Neural progenitor cell (in vitro differentiated cells): ENCODE measurements around the gene EGFLAM. TPM values are rescaled to one million over a fixed set of nuclear protein-coding genes. Genes with fewer than 3 reads are reported as not detected.

Experiments used
- DNase-seq: peaks from one replicate; pipeline ENCODE4 v3.0.0-alpha.2; 2016; ENCODE audit warnings: low spot score
- H2AFZ ChIP-seq: fragments of 200-600 bp; sonication (generic); replicated peaks from 2 replicates; pipeline ENCODE4 v1.6.1; 2016; ENCODE audit warnings: antibody characterized with exemption
- H3F3A ChIP-seq: fragments of 200-600 bp; sonication (generic); 2 replicates; pipeline ENCODE4 v1.6.1; 2016; ENCODE audit warnings: antibody characterized with exemption, low read depth
- H3K27ac ChIP-seq: fragments of 200-600 bp; sonication (generic); 2 replicates; pipeline ENCODE4 v1.5.1; 2016; ENCODE audit warnings: mild to moderate bottlenecking
- H3K27me3 ChIP-seq: fragments of 200-600 bp; sonication (generic); 2 replicates; pipeline ENCODE4 v1.6.1; 2016; ENCODE audit warnings: mild to moderate bottlenecking, moderate library complexity
- H3K36me3 ChIP-seq: fragments of 200-600 bp; sonication (generic); 2 replicates; pipeline ENCODE4 v1.5.1; 2016
- H3K4me1 ChIP-seq: fragments of 200-600 bp; sonication (generic); 2 replicates; pipeline ENCODE4 v1.6.1; 2016; ENCODE audit warnings: mixed run types
- H3K4me2 ChIP-seq: fragments of 200-600 bp; sonication (generic); 2 replicates; pipeline ENCODE4 v1.6.1; 2016
- H3K4me3 ChIP-seq: fragments of 200-600 bp; sonication (generic); 2 replicates; pipeline ENCODE4 v1.5.1; 2016
- H3K79me2 ChIP-seq: fragments of 200-600 bp; sonication (generic); 2 replicates; pipeline ENCODE4 v1.6.1; 2016; ENCODE audit warnings: low read depth
- H3K9ac ChIP-seq: fragments of 200-600 bp; sonication (generic); 2 replicates; pipeline ENCODE4 v1.6.1; 2016
- H3K9me3 ChIP-seq: fragments of 200-600 bp; sonication (generic); 2 replicates; pipeline ENCODE4 v1.5.1; 2016; ENCODE audit warnings: low read depth
- H4K20me1 ChIP-seq: fragments of 200-600 bp; sonication (generic); 2 replicates; pipeline ENCODE4 v1.6.1; 2016; ENCODE audit warnings: low read depth
- H3K27ac Mint-ChIP-seq: 3 replicates; pipeline ENCODE4 v1.8.0; 2021; ENCODE audit warnings: mixed read lengths
- H3K27me3 Mint-ChIP-seq: 2 replicates; pipeline ENCODE4 v1.8.0; 2022; ENCODE audit warnings: low read depth, mild to moderate bottlenecking, inconsistent platforms, moderate library complexity, mixed read lengths; ENCODE audit not compliant: insufficient read depth
- H3K36me3 Mint-ChIP-seq: 3 replicates; pipeline ENCODE4 v1.8.0; 2021; ENCODE audit warnings: mixed read lengths
- H3K4me1 Mint-ChIP-seq: 3 replicates; pipeline ENCODE4 v1.8.0; 2021; ENCODE audit warnings: mixed read lengths
- H3K4me3 Mint-ChIP-seq: 3 replicates; pipeline ENCODE4 v1.8.0; 2021; ENCODE audit warnings: mild to moderate bottlenecking, moderate library complexity, mixed read lengths
- H3K9me3 Mint-ChIP-seq: 3 replicates; pipeline ENCODE4 v1.8.0; 2020; ENCODE audit warnings: mixed read lengths
- EZH2 ChIP-seq: fragments of 200-600 bp; sonication (generic); IDR thresholded peaks from 2 replicates; pipeline ENCODE4 v1.6.1; 2017; ENCODE audit warnings: antibody characterized with exemption, mild to moderate bottlenecking, moderate library complexity
- EZH2phosphoT487 ChIP-seq: fragments of 200-600 bp; sonication (generic); IDR thresholded peaks from 2 replicates; pipeline ENCODE4 v1.6.1; 2017; ENCODE audit warnings: antibody characterized with exemption
- total RNA-seq: library from RNA; depleted of rRNA; stranded (reverse); fragments of >200 nt; gene quantifications from 2 replicates; pipeline ENCODE4 v1.2.3, GENCODE V29; 2015; ENCODE audit warnings: low replicate concordance
- TF ChIP-seq, protein P1 (sequence below): fragments of 200-600 bp; sonication (generic); IDR thresholded peaks from 2 replicates; pipeline ENCODE4 v1.5.1; 2017; ENCODE audit warnings: antibody characterized with exemption, mild to moderate bottlenecking

Gene EGFLAM
- total RNA-seq, 1 donor from 2014 or later = 0.69 TPM

DNA sequence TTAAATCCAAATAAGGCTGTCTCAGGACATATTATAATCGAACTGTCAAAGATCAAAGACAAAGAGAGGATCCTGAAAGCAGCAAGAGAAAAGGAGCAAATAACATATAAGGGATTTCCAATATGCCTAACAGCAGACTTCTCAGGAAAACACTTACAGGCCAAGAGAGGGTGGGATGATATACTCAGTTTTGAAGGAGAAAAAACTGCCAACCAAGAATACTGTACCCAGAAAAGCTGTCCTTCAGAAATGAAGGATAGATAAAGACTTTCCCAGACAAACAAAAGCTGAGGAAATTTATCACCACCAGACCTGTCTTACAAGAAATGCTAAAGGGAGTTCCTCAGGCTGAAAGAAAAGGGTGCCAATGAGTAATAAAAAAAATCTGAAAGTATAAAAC is 16.0 kb downstream of the EGFLAM start:
- Histone ChIP-seq H3K4me3 (no peak overlapping the region), H4K20me1 (no peaks in the 10 kb centered on the region), H3K4me1 (no peaks in the 10 kb centered on the region), H3K36me3 (peaks cover 4% of the 10 kb centered on the region), H3F3A (no peaks in the 10 kb centered on the region), H3K4me2 (no peak overlapping the region), H3K27ac (no peak overlapping the region), H3K9me3 (peaks cover 12% of the 10 kb centered on the region), H3K9ac (no peak overlapping the region), H2AFZ (no peak overlapping the region), H3K27me3 (no peaks in the 10 kb centered on the region), H3K79me2 (no peaks in the 10 kb centered on the region)
- no peak for TF ChIP-seq EZH2phosphoT487
- no peak for TF ChIP-seq EZH2
- TF ChIP-seq, protein P1, sequence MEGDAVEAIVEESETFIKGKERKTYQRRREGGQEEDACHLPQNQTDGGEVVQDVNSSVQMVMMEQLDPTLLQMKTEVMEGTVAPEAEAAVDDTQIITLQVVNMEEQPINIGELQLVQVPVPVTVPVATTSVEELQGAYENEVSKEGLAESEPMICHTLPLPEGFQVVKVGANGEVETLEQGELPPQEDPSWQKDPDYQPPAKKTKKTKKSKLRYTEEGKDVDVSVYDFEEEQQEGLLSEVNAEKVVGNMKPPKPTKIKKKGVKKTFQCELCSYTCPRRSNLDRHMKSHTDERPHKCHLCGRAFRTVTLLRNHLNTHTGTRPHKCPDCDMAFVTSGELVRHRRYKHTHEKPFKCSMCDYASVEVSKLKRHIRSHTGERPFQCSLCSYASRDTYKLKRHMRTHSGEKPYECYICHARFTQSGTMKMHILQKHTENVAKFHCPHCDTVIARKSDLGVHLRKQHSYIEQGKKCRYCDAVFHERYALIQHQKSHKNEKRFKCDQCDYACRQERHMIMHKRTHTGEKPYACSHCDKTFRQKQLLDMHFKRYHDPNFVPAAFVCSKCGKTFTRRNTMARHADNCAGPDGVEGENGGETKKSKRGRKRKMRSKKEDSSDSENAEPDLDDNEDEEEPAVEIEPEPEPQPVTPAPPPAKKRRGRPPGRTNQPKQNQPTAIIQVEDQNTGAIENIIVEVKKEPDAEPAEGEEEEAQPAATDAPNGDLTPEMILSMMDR = no peak
- Mint-ChIP-seq H3K27me3 (no peaks in the 10 kb centered on the region), H3K4me3 (no peak overlapping the region), H3K36me3 (no peaks in the 10 kb centered on the region), H3K27ac (no peak overlapping the region), H3K9me3 (peaks cover 24% of the 10 kb centered on the region), H3K4me1 (no peaks in the 10 kb centered on the region)
- DNase-seq = no peak

DNA sequence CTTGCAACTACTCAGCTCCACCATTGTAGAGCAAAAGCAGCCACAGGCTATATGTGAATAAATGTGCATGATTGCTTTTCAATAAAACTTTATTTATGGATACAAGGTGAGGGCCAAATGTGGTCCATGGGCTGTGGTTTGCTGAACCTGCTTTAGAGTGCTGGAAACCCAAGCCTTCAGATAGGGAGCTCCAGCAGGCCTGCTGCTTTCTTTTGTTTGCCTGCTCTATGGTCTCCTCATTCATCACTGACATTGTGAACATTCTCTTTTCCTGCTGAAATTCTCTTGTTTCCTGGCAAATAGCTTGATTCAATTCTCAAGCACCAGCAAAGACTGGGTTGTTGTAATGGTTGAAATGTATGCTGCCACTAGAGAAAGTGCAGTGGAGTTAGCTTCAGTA is 26.0 kb downstream of the EGFLAM start:
- no peak overlapping the region for H3K27ac ChIP-seq
- H3K4me1 ChIP-seq = peaks cover 10% of the 10 kb centered on the region
- H3K4me1 Mint-ChIP-seq = no peaks in the 10 kb centered on the region
- peak overlapping the region; percentile 5 for H3K4me2 ChIP-seq
- peak; percentile 11 for DNase-seq
- no peak overlapping the region for H3K27ac Mint-ChIP-seq
- H3K4me3 ChIP-seq = no peak overlapping the region
- H3K36me3 Mint-ChIP-seq = no peaks in the 10 kb centered on the region
- H3K27me3 ChIP-seq = no peaks in the 10 kb centered on the region
- H3K9me3 Mint-ChIP-seq = no peaks in the 10 kb centered on the region
- H2AFZ ChIP-seq = no peak overlapping the region
- no peaks in the 10 kb centered on the region for H3K79me2 ChIP-seq
- no peaks in the 10 kb centered on the region for H3K36me3 ChIP-seq
- no peaks in the 10 kb centered on the region for H3F3A ChIP-seq
- H3K9ac ChIP-seq = no peak overlapping the region
- no peaks in the 10 kb centered on the region for H3K27me3 Mint-ChIP-seq
- no peaks in the 10 kb centered on the region for H3K9me3 ChIP-seq
- no peak for TF ChIP-seq EZH2
- H3K4me3 Mint-ChIP-seq = no peak overlapping the region
- no peaks in the 10 kb centered on the region for H4K20me1 ChIP-seq

DNA sequence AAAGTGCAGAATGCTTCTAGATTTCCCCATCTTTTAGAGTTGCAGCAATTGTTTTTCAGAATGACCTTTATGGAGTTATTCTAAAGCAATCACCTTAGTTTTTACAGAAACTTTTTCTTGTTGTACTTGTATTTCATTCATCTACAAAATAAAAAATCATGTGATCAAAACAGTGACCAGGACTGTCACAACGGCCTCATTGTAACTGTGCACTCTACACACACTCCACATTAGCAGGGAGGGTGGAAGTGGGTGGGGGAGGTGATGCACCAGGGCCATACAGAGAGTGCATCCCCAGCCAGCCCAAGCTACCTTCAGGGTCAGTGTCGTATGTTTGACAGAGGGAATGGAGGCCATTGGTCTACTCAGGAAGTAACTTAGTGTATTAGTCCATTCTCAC is 26.9 kb downstream of the EGFLAM start:
- Mint-ChIP-seq H3K9me3 (no peaks in the 10 kb centered on the region), H3K27me3 (no peaks in the 10 kb centered on the region), H3K36me3 (no peaks in the 10 kb centered on the region), H3K4me1 (no peaks in the 10 kb centered on the region), H3K4me3 (no peak overlapping the region), H3K27ac (no peak overlapping the region)
- no peak overlapping the region for H3K9ac ChIP-seq
- H3F3A ChIP-seq = no peaks in the 10 kb centered on the region
- no peaks in the 10 kb centered on the region for H3K9me3 ChIP-seq
- no peak overlapping the region for H3K27ac ChIP-seq
- TF ChIP-seq, protein P1 = no peak
- TF ChIP-seq EZH2 (no peak), EZH2phosphoT487 (no peak)
- no peaks in the 10 kb centered on the region for H3K36me3 ChIP-seq
- no peak overlapping the region for H2AFZ ChIP-seq
- H4K20me1 ChIP-seq = no peaks in the 10 kb centered on the region
- no peaks in the 10 kb centered on the region for H3K27me3 ChIP-seq
- H3K4me2 ChIP-seq = no peak overlapping the region
- no peaks in the 10 kb centered on the region for H3K79me2 ChIP-seq
- H3K4me3 ChIP-seq = no peak overlapping the region
- DNase-seq = no peak
- peaks cover 10% of the 10 kb centered on the region for H3K4me1 ChIP-seq

DNA sequence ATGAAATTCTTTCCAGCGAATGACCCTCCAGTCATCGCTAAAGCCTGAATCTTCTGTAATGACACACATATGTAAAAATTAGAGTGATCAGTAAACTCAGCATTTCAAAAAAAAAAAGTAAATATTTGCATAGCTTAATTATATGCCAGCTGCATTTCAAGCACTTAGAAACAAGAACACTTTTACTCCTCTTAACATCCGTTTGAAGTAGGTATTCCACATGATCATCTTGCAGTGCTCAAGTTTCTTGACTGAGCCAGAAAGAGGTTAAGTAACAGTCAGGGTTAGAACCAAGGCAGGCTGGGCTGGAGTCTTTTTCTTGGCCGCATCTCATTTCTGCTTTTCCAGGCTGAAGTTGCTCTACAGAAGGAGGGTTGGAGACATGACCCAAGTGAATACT is 27.6 kb downstream of the EGFLAM start:
- DNase-seq = no peak
- Histone ChIP-seq H2AFZ (no peak overlapping the region), H3K27ac (no peak overlapping the region), H3K4me1 (peaks cover 10% of the 10 kb centered on the region), H3K4me2 (no peak overlapping the region), H3F3A (no peaks in the 10 kb centered on the region), H3K36me3 (no peaks in the 10 kb centered on the region), H4K20me1 (no peaks in the 10 kb centered on the region), H3K79me2 (no peaks in the 10 kb centered on the region), H3K4me3 (no peak overlapping the region), H3K9me3 (no peaks in the 10 kb centered on the region), H3K9ac (no peak overlapping the region), H3K27me3 (no peaks in the 10 kb centered on the region)
- no peak overlapping the region for H3K27ac Mint-ChIP-seq
- no peaks in the 10 kb centered on the region for H3K4me1 Mint-ChIP-seq
- no peak overlapping the region for H3K4me3 Mint-ChIP-seq
- no peaks in the 10 kb centered on the region for H3K27me3 Mint-ChIP-seq
- H3K9me3 Mint-ChIP-seq = no peaks in the 10 kb centered on the region
- no peaks in the 10 kb centered on the region for H3K36me3 Mint-ChIP-seq
- TF ChIP-seq, protein P1 = no peak
- TF ChIP-seq EZH2phosphoT487 = no peak
- TF ChIP-seq EZH2 = no peak
